Measurements from ENCODE around the gene MAST2.

DNA sequence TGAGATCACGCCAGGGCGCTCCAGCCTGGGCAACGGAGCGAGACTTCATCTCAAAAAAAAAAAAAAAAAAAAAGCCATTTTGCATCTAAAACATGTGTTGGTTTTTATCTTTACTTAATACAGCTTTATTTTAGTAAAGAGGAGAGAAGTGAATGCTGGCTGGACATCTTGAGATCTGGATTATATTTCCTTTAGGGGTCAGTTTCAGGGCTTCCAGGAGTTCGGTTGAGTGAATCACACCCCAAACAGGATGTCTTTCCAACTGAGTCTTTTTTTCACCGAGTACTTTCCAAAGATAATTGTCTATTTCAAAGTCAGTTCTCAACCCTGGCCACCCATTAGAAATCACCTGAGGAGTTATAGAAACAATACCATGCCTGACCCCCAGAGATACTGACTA is 36.4 kb upstream of the MAST2 start:
- TF ChIP-seq, protein P1, sequence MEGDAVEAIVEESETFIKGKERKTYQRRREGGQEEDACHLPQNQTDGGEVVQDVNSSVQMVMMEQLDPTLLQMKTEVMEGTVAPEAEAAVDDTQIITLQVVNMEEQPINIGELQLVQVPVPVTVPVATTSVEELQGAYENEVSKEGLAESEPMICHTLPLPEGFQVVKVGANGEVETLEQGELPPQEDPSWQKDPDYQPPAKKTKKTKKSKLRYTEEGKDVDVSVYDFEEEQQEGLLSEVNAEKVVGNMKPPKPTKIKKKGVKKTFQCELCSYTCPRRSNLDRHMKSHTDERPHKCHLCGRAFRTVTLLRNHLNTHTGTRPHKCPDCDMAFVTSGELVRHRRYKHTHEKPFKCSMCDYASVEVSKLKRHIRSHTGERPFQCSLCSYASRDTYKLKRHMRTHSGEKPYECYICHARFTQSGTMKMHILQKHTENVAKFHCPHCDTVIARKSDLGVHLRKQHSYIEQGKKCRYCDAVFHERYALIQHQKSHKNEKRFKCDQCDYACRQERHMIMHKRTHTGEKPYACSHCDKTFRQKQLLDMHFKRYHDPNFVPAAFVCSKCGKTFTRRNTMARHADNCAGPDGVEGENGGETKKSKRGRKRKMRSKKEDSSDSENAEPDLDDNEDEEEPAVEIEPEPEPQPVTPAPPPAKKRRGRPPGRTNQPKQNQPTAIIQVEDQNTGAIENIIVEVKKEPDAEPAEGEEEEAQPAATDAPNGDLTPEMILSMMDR (IDR thresholded peaks at IDR 0.05 in 2 of 3, conservative IDR thresholded peaks at IDR 0.05 in 1 of 3; ENCODE audit: borderline replicate concordance in 1 of 3, insufficient read depth in 1 of 3, low read depth in 2 of 3, low read length in 2 of 3): no peak
- TF ChIP-seq POLR2A (IDR thresholded peaks at IDR 0.05; ENCODE audit: borderline replicate concordance, extremely low read depth, insufficient read depth, insufficient read length) (no peak), YY1 (IDR thresholded peaks at IDR 0.05; ENCODE audit: extremely low read depth, insufficient replicate concordance, low read depth, low read length) (no peak), ZNF274 (IDR thresholded peaks at IDR 0.05; ENCODE audit: low read depth, low read length) (no peak), EZH2 (IDR thresholded peaks at IDR 0.05) (no peak), CEBPB (IDR thresholded peaks at IDR 0.05; ENCODE audit: low read depth) (no peak), JUND (IDR thresholded peaks at IDR 0.05) (no peak), ZFX (IDR thresholded peaks at IDR 0.05) (no peak)
- TF ChIP-seq, protein P2, sequence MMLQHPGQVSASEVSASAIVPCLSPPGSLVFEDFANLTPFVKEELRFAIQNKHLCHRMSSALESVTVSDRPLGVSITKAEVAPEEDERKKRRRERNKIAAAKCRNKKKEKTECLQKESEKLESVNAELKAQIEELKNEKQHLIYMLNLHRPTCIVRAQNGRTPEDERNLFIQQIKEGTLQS (IDR thresholded peaks at IDR 0.05): no peak
- TF ChIP-seq, protein P3, sequence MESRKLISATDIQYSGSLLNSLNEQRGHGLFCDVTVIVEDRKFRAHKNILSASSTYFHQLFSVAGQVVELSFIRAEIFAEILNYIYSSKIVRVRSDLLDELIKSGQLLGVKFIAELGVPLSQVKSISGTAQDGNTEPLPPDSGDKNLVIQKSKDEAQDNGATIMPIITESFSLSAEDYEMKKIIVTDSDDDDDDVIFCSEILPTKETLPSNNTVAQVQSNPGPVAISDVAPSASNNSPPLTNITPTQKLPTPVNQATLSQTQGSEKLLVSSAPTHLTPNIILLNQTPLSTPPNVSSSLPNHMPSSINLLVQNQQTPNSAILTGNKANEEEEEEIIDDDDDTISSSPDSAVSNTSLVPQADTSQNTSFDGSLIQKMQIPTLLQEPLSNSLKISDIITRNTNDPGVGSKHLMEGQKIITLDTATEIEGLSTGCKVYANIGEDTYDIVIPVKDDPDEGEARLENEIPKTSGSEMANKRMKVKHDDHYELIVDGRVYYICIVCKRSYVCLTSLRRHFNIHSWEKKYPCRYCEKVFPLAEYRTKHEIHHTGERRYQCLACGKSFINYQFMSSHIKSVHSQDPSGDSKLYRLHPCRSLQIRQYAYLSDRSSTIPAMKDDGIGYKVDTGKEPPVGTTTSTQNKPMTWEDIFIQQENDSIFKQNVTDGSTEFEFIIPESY (IDR thresholded peaks at IDR 0.05; ENCODE audit: extremely low read depth, insufficient replicate concordance, low read length): no peak
